D341Med (cell line): ENCODE results near the gene GPNMB.
"Not testable (repeated sequence)": the region's sequence is repeated elsewhere in the genome, so short reads cannot be mapped to it uniquely, and the experiment has no call there.

Source experiments
- DNase-seq: peaks from one replicate; pipeline ENCODE4 v3.0.0; 2012; ENCODE audit warnings: low spot score

GPNMB gene

DNA sequence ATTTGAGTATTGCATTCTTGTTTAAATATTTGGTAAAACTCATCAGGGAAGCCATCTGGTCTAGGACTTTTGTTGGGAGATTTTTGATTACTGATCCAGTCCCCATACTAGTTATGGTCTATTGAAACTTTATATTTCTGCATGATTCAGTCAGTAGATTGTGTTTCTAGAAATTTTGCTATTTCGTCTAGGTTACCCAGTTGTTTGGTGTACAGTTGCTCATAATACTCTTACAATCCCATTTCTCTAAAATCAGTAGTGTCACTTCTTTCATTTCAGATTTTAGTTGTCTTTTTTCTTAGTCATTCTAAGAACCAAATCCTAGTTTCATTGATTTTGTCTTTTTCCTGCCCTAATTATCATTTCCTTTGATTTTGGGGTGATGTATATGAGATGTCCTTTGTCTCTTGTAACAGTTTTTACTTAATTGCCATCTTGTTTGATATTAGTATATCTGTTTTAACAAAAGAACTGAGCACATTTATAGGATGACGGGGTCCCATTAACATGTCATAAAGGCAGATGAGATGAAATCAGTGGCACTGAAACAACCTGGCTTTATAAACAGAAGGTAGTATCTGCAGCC, 60.5 kb downstream of the GPNMB start:
- no peak for DNase-seq

DNA sequence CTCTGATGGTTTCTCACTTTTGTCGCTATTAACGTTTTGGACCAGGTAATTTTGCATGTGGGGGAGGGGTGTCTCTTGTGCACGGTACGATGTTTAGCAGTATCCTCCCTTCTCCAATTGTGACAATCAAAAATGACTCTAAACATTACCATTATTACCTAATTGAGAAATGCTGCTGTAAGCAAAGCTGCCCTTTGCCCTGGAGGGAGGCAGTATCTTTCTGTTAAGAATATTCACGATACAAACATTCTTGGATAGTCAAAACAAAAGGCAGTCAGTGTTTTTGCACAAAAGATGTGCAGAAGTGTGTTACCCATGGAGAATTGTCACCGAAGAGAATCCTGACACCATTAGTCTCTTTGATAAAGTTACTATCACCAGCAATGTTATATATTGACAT, 62.2 kb downstream of the GPNMB start:
- no peak for DNase-seq

DNA sequence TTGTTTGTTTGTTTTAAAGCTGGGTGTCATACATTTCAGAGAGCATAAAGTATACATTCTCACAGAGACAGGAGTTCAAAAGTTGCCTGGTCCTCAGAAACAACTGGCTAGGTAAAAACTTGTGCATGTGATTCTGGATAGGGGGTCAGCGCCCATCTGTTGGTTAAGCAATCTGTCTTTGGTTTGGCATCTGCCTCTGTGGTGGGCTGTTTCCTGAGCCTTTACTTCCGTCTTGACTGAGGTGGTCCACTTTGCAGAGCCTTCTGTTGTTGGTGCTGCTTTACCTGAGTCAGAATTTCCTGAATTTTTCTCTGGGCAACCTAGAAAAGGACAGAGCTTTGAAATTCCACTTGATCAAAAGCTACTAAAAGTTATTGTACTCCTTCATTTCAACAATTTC, 65.6 kb downstream of the GPNMB start:
- not testable (repeated sequence) for DNase-seq

DNA sequence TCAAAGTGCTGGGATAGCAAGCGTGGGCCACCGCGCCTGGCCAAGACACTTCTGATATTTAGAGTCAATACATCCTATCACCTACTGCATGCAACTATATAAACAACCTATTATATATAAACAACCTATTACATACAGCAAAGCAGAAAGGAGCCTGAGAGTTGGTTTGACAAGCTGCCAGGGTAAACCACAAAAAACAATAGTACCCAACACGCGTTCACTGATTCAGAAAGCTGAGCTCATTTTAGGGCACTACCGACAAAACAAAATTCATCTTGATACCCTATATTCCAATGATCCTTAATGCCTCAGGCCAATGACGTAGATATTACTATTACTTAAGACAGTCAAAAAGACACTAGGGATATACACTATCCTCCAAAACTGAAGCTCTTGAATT, 68.8 kb downstream of the GPNMB start:
- DNase-seq, result no peak
